ENCODE data around the gene BMP7.
A peak's percentile ranks its signal among the peaks of the same experiment; 100 is the strongest.

The BMP7 gene

DNA sequence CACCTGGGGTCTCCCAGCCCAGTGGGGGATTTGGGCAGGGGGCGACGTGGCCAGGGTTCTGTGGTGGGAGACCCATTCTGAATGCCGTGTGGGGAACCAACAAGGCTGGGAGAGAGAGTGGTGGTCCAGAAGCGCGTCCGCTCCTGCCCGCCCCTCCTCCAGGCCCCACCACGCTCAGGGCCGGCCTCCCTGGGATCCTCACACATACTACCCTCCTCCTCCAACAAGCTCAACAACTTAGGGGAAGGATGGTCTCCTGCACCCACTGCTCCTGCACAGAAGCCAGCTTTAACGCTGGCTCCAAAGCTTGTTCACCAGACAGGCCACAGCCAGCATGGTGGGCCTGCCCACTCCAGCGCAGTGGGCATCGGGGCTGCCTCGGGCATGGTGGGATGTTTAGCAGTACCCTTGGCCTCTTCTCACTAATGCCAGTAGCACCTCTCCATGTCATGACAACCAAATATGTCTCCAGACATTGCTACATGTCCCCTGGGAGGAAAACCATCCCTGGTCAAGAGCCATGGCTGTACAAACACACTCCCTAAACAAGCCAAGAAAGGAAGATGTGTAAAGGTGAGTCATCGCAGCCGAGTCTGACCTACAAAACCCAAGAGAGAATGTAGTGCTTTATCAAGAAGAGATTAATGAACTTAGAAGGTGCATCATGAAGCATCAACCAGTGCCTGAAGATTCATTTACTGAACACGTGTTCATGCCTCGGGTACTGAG, 75.7 kb downstream of the BMP7 start:
- DNase-seq (ENCODE audit: low spot score) = peak; percentile 82

DNA sequence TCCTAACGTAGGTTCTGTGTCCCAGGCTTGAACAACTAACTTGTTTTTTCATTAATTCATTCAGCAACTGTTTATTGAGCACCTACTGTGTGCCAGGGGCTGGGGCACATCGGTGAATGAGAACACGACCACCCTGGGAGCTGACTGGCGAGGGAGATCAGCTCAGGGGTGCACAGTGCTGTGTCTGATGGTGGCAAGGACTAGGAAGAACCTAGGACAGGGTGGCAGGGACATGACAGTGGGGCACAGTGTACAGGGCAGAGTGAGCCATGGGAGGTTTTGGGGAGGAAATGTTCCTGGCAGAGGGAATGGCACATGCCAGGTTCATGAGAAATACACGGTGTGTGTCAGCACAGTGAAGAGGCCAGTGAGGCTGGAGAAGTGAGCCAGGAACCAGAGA, 76.7 kb downstream of the BMP7 start:
- no peak for DNase-seq (ENCODE audit: low spot score)

DNA sequence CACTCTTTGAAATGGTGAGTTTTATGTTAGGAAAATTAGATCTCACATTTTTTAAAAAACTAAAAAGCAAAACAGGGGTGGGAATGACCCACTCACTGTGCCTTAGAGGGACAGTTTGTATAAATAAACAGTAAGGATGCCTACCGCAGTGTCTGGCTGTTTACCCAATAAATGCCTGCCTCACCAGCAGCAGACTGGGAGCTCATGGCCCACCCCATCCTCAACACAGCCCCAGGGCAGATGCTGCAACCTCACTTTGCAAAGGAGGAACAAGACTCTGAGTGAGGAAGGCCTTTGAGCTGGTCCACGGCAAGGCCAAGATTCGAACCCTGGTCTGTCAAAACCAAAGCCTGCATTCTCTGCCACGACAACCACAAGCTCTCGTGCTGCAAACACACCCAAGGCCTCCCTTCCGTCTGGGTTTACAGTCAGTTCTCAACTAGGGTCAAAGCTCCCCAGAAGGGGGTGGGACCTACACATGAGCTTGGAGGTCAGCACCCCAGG, 77.8 kb downstream of the BMP7 start:
- DNase-seq (ENCODE audit: low spot score) = no peak

DNA sequence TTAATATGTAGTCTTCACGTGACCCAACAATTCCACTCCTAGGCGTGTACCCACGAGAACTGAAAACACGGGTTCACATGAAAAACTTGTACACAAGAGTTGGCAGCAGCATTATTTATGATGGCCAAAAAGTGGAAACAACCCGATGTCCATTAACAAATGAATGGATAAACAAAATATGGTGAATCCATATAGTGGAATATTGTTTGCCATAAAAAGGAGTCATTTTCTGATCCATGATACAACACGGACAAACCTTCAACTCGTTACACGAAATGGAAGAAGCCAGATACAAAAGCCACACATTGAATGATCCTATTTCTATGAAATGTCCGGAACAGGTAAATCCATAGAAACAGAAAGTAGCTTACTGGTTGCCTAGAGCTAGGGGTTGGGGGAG, 78.4 kb downstream of the BMP7 start:
- no peak for DNase-seq (ENCODE audit: low spot score)

GRCh38 chr20:57187068-57187634, 79.3 kb downstream of the BMP7 start:
- DNase-seq (ENCODE audit: low spot score) = no peak

DNA sequence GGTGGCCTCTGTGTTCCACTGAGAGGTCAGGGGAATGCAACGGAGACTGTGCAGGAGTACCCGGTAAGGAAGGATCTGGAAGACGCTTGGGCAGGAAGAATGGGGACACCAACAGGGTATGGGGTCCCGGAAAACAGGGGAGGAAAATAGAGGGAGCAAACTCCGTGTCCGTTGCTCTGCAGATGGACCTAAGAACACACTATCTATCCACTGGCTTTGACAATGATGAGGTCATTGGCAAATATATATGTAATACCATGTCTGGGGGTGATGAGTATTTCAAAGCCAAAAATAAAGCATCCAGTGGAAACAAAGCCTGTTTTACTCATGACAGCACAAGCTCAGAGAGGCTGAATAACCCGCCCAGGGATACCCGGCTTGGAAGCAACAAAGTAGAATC, 80.2 kb downstream of the BMP7 start:
- no peak for DNase-seq (ENCODE audit: low spot score)

DNA sequence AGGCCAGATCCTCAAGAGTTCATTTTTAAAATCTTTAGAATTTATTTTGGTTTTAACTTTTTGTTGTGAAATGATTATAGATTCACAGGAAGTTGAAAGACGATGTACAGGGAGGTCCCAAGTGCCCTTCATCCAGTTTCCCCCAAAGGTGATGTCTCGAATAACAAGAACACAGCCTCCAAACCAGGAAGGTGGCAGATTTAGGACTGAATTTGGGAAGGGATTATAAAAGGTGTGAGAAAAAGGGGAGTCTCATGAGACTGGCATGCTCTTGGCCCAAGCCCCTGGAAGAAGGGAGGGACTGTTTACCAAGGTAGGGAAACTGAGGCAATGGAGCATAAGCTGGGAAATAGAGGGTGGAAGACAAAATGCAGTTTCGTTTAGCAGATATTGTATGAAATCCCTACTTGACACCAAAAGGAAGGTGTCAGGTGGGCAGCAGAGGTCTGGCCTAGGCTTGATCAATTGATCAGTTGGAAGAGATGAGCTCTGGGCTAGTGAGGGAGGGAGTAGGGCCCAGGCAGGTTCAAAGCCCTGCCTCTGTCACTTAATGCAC, 81.2 kb downstream of the BMP7 start:
- no peak for DNase-seq (ENCODE audit: low spot score)

GRCh38 chr20:57183457-57184009, 82.9 kb downstream of the BMP7 start:
- no peak for DNase-seq (ENCODE audit: low spot score)

DNA sequence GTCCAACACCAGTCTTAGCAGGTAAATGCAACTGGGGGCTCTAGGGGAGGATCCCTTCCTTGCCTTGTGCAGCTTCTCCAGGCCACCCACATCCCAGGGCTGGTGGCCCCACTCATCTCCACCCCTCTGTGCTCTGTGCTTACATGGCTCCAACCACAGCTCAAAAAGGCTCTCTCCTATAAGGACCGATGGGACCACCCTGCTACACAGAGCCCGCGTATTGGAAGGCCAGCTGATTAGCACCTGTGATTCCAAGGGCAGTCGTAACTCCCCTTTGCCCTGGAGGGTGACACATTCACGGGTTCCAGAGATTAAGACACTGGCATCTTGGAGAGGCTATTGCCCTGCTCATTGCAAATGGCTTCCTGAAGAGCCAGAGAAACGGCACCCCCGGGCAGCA, 84.8 kb downstream of the BMP7 start:
- no peak for DNase-seq (ENCODE audit: low spot score)

- DNase-seq (ENCODE audit: low spot score) = peak; percentile 89
These were observed 85.5 kb downstream of the BMP7 start for GRCh38 chr20:57180954-57181353.

- no peak for DNase-seq (ENCODE audit: low spot score)
These were observed 86.1 kb downstream of the BMP7 start for GRCh38 chr20:57180387-57180786.

- no peak for DNase-seq (ENCODE audit: low spot score)
These were observed 87.2 kb downstream of the BMP7 start for GRCh38 chr20:57179265-57179664.

GRCh38 chr20:57178582-57179111, 87.8 kb downstream of the BMP7 start:
- no peak for DNase-seq (ENCODE audit: low spot score)

GRCh38 chr20:57177636-57178280, 88.7 kb downstream of the BMP7 start:
- DNase-seq (ENCODE audit: low spot score) = no peak

DNA sequence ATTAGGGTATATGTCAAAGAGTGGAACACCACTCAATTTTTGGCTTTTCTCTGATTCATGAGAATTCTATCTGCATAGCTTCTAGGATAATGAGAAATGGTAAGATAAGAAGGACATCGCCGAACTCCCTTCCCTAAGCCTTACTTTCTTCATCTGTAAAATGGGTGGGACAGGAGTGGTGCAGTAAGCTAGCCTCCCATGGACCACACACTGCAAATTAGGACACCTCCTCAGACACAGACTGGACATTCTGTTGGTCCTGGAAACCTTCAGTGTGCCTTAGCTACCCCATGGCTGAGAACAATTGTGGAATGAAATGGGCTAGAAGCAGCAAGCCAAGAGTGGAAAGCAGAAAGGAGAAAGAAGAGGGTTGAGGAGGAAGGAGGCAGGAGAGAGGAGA, 89.6 kb downstream of the BMP7 start:
- no peak for DNase-seq (ENCODE audit: low spot score)

- no peak for DNase-seq (ENCODE audit: low spot score)
These were observed 90.9 kb downstream of the BMP7 start for GRCh38 chr20:57175397-57176010.

DNA sequence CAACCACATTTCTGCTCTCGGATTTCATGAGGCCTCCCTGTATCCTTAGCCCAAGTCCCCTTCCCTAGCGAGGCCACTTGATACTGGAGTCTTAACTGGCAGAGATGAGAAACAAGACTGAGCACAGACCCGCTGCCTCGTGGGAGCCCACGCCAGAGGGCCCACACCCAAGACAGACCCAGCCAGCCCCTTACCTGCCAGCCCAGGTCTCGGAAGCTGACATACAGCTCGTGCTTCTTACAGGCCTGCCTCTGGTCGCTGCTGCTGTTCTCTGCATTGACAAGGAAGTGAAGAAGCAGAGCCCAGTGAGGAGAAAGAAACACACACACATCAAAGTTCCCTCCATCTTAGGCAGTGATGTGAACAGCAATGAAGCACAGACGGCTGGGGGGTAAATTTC, 91.7 kb downstream of the BMP7 start:
- DNase-seq (ENCODE audit: low spot score) = no peak

GRCh38 chr20:57173986-57174385, 92.5 kb downstream of the BMP7 start:
- no peak for DNase-seq (ENCODE audit: low spot score)

DNA sequence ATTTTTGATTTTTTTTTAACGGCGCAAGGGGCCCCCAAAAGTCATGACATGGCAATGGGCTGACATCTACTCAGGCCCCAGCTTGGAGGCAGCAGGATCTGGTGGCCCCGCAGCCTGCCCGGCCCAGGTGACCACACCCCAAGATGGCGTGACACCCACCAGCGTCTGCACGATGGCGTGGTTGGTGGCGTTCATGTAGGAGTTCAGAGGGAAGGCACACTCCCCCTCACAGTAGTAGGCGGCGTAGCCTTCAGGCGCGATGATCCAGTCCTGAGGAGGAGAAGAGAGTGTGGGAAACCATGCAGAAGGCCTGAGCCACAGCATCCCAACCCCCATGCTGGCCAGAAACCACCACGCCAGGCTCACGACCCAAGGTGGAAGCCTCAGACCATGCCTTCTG, 93.4 kb downstream of the BMP7 start:
- DNase-seq (ENCODE audit: low spot score) = no peak

- DNase-seq (ENCODE audit: low spot score) = no peak
These were observed 96.1 kb downstream of the BMP7 start for GRCh38 chr20:57170343-57170742.

GRCh38 chr20:57169162-57169561, 97.3 kb downstream of the BMP7 start:
- DNase-seq (ENCODE audit: low spot score) = no peak
